Measurements from ENCODE around the gene MYO1H.
"Not testable (repeated sequence)": the region's sequence is repeated elsewhere in the genome, so short reads cannot be mapped to it uniquely, and the experiment has no call there.

MYO1H gene

GRCh38 chr12:109467978-109468676 is 120.4 kb downstream of the MYO1H start:
- in situ Hi-C loops (cut with MboI; ENCODE audit: low sequenced_read_pairs) = no loop called here

GRCh38 chr12:109469517-109469916 is 121.8 kb downstream of the MYO1H start:
- in situ Hi-C loops (cut with MboI; ENCODE audit: low sequenced_read_pairs) = no loop called here

- in situ Hi-C loops (cut with MboI; ENCODE audit: low sequenced_read_pairs) = no loop called here
These were observed 125.3 kb downstream of the MYO1H start for GRCh38 chr12:109473006-109473405.

GRCh38 chr12:109473526-109474270 is 126.0 kb downstream of the MYO1H start:
- in situ Hi-C loops (cut with MboI; ENCODE audit: low sequenced_read_pairs) = not testable (repeated sequence)

- in situ Hi-C loops (cut with MboI; ENCODE audit: low sequenced_read_pairs) = no loop called here
These were observed 127.4 kb downstream of the MYO1H start for GRCh38 chr12:109475121-109475520.

GRCh38 chr12:109475993-109476806 is 128.5 kb downstream of the MYO1H start:
- in situ Hi-C loops (cut with MboI; ENCODE audit: low sequenced_read_pairs) = no loop called here

- in situ Hi-C loops (cut with MboI; ENCODE audit: low sequenced_read_pairs) = no loop called here
These were observed 129.1 kb downstream of the MYO1H start for GRCh38 chr12:109476807-109477184.

- in situ Hi-C loops (cut with MboI; ENCODE audit: low sequenced_read_pairs) = no loop called here
These were observed 129.7 kb downstream of the MYO1H start, which contains the start of the genes KCTD10 and UBE3B for GRCh38 chr12:109477185-109477962. Gene KCTD10 (minus strand): TSS chr12:109477300. CDS start chr12:109477262, 38 bp downstream. Gene UBE3B (plus strand): TSS chr12:109477634. CDS start chr12:109483552, 5,918 bp downstream.

GRCh38 chr12:109477963-109478315 is 130.2 kb downstream of the MYO1H start:
- in situ Hi-C loops (cut with MboI; ENCODE audit: low sequenced_read_pairs) = no loop called here

- in situ Hi-C loops (cut with MboI; ENCODE audit: low sequenced_read_pairs) = no loop called here
These were observed 132.1 kb downstream of the MYO1H start for GRCh38 chr12:109479761-109480160.

GRCh38 chr12:109480356-109480755 is 132.7 kb downstream of the MYO1H start:
- in situ Hi-C loops (cut with MboI; ENCODE audit: low sequenced_read_pairs) = no loop called here

- in situ Hi-C loops (cut with MboI; ENCODE audit: low sequenced_read_pairs) = no loop called here
These were observed 134.2 kb downstream of the MYO1H start for GRCh38 chr12:109481863-109482262.

- in situ Hi-C loops (cut with MboI; ENCODE audit: low sequenced_read_pairs) = no loop called here
These were observed 134.8 kb downstream of the MYO1H start for GRCh38 chr12:109482491-109482890.

GRCh38 chr12:109482894-109483293 is 135.2 kb downstream of the MYO1H start:
- in situ Hi-C loops (cut with MboI; ENCODE audit: low sequenced_read_pairs) = no loop called here

GRCh38 chr12:109483346-109483745 is 135.6 kb downstream of the MYO1H start:
- in situ Hi-C loops (cut with MboI; ENCODE audit: low sequenced_read_pairs) = no loop called here

GRCh38 chr12:109485201-109485600 is 137.5 kb downstream of the MYO1H start:
- in situ Hi-C loops (cut with MboI; ENCODE audit: low sequenced_read_pairs) = no loop called here

GRCh38 chr12:109487181-109488050 is 139.7 kb downstream of the MYO1H start:
- in situ Hi-C loops (cut with MboI; ENCODE audit: low sequenced_read_pairs) = no loop called here

- in situ Hi-C loops (cut with MboI; ENCODE audit: low sequenced_read_pairs) = no loop called here
These were observed 140.5 kb downstream of the MYO1H start for GRCh38 chr12:109488051-109488665.

All from HL-60/S4 treated with retinoic acid at 250 ng/mL for 4 days and 3 days (cell line).